Activated T-helper 1 cell treated with anti-CD3 and anti-CD28 coated beads, Interleukin-12 subunit alpha, Interleukin-12 subunit beta, Interleukin-2, Interleukin-4 antibody, amounts not matched to agents 30 ng/mL and 10 ng/mL and 1 ng/mL, durations not matched to agents 14 hours and 24 hours and 36 hours (primary cell): Measurements from ENCODE around the gene SLC1A1. TPM values are rescaled to one million over a fixed set of nuclear protein-coding genes. Genes with fewer than 3 reads are reported as not detected.

Experiments
- DNase-seq: peaks from one replicate; pipeline ENCODE4 v3.0.0; 2021; ENCODE audit warnings: low spot score
- H3K27ac Mint-ChIP-seq: one replicate; pipeline ENCODE4 v1.8.0; 2021; ENCODE audit warnings: mild to moderate bottlenecking, mixed read lengths
- H3K27me3 Mint-ChIP-seq: one replicate; pipeline ENCODE4 v1.8.0; 2022; ENCODE audit warnings: mild to moderate bottlenecking, moderate library complexity, mixed read lengths; ENCODE audit not compliant: insufficient read depth
- H3K36me3 Mint-ChIP-seq: one replicate; pipeline ENCODE4 v1.8.0; 2021; ENCODE audit warnings: low read depth, mixed read lengths
- H3K4me1 Mint-ChIP-seq: one replicate; pipeline ENCODE4 v1.8.0; 2021; ENCODE audit warnings: low read depth, mixed read lengths
- H3K4me3 Mint-ChIP-seq: one replicate; pipeline ENCODE4 v1.8.0; 2021; ENCODE audit warnings: mild to moderate bottlenecking, moderate library complexity, mixed read lengths
- H3K9me3 Mint-ChIP-seq: one replicate; pipeline ENCODE4 v1.8.0; 2021; ENCODE audit warnings: mixed read lengths
- intact Hi-C: fragments of 100-400 bp; cut with micrococcal nuclease; formaldehyde crosslinking; loops from one replicate; pipeline ENCODE4 v1.15.1; 2024
- total RNA-seq: library from RNA; stranded (reverse); gene quantifications from 2 replicates; pipeline ENCODE4 v1.2.3, GENCODE V29; 2022

The SLC1A1 gene
- total RNA-seq, 1 donor from 2014 or later, result not detected

DNA sequence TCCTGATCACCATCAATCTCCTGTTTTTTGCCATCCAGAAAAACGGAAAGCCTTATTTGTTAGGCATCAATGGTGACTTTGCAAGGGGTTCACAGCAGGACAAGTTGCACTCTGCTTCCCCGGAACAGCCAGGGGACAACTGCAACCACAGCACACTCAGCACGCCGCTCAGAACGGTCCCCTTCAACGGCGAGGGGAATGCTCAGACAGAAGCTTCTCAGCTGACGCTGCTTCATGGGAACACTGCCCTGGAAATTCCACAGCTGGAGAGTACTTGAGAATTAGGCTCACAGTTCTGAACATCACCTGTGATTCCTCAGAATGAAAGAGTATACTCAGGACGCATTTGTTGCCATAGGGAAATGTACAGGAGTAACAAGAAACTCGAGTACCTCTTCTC lies 131.7 kb downstream of the SLC1A1 start:
- H3K4me3 Mint-ChIP-seq, result no peak overlapping the region

DNA sequence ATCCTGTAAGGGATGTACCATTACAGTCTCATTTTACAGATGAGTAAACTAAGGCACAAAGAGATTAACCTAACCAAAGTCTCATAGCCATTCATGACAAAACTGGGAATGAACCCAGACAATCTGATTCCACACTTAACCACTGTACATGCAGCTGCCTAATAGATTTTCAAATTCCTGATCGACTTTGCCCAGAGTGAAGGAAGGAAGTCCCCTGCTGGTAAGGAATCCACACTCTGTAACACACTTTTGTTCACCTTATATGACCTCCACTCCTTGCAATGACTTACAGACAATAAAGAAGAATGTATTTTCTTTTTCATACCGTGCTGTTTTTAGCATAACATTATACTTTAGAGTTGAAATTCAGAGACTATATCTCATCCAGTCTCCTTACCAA lies 140.6 kb downstream of the SLC1A1 start:
- peaks cover 2% of the 10 kb centered on the region for H3K27me3 Mint-ChIP-seq
- DNase-seq, result no peak
- H3K27ac Mint-ChIP-seq, result no peak overlapping the region
- no peak overlapping the region for H3K4me3 Mint-ChIP-seq
- no peaks in the 10 kb centered on the region for H3K4me1 Mint-ChIP-seq
- intact Hi-C loops, result no loop called here
- H3K9me3 Mint-ChIP-seq, result no peaks in the 10 kb centered on the region
- H3K36me3 Mint-ChIP-seq, result no peaks in the 10 kb centered on the region

More for the DNA sequence above, 131.7 kb downstream of the SLC1A1 start:
- Mint-ChIP-seq H3K9me3 (no peaks in the 10 kb centered on the region), H3K27me3 (peaks cover 4% of the 10 kb centered on the region), H3K27ac (no peak overlapping the region), H3K4me1 (peaks cover 15% of the 10 kb centered on the region), H3K36me3 (peaks cover 2% of the 10 kb centered on the region)
- intact Hi-C loops, result no loop called here
- DNase-seq, result no peak

Other genes starting within 250 kb of the SLC1A1 start
- gene GLIS3, start 190.4 kb upstream of the SLC1A1 start, total RNA-seq, result 3.3 and 4.0 TPM in 2 replicates
- gene PLPP6, start 171.8 kb downstream of the SLC1A1 start, total RNA-seq, result 5.3 and 5.7 TPM in 2 replicates
- not detected in 2 replicates for gene SPATA6L, start 176.0 kb downstream of the SLC1A1 start, total RNA-seq
- gene CDC37L1, start 189.1 kb downstream of the SLC1A1 start, total RNA-seq, result 11.1 and 11.3 TPM in 2 replicates